Measurements from ENCODE around the gene TBC1D9B.
A peak's percentile ranks its signal among the peaks of the same experiment; 100 is the strongest.

The TBC1D9B gene

GRCh38 chr5:179926657-179927056 is 19.0 kb upstream of the TBC1D9B start:
- H3K9me3 ChIP-seq (ENCODE audit: insufficient read depth, low read length), result 0 out of 2 replicates have a peak, but pooled peaks cover 3% of the 10 kb centered on the region
- H3K36me3 ChIP-seq (replicated peaks; ENCODE audit: low read depth, low read length), result peaks cover 3% of the 10 kb centered on the region
- H3K4me2 ChIP-seq (ENCODE audit: low read length), result no peak overlapping the region
- H3K27ac ChIP-seq (ENCODE audit: low read length), result no peak overlapping the region
- H3K4me1 ChIP-seq (ENCODE audit: low read length), result peaks cover 13% of the 10 kb centered on the region
- H3K4me3 ChIP-seq (ENCODE audit: low read length), result no peak overlapping the region
- H3K27me3 ChIP-seq (ENCODE audit: low read depth, low read length), result no peaks in the 10 kb centered on the region
- H4K20me1 ChIP-seq (ENCODE audit: insufficient read depth, low read length), result no peaks in the 10 kb centered on the region
- TF ChIP-seq, protein P1, sequence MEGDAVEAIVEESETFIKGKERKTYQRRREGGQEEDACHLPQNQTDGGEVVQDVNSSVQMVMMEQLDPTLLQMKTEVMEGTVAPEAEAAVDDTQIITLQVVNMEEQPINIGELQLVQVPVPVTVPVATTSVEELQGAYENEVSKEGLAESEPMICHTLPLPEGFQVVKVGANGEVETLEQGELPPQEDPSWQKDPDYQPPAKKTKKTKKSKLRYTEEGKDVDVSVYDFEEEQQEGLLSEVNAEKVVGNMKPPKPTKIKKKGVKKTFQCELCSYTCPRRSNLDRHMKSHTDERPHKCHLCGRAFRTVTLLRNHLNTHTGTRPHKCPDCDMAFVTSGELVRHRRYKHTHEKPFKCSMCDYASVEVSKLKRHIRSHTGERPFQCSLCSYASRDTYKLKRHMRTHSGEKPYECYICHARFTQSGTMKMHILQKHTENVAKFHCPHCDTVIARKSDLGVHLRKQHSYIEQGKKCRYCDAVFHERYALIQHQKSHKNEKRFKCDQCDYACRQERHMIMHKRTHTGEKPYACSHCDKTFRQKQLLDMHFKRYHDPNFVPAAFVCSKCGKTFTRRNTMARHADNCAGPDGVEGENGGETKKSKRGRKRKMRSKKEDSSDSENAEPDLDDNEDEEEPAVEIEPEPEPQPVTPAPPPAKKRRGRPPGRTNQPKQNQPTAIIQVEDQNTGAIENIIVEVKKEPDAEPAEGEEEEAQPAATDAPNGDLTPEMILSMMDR (IDR thresholded peaks at IDR 0.05; ENCODE audit: low read depth, low read length), result no peak
- TF ChIP-seq EZH2phosphoT487 (IDR thresholded peaks at IDR 0.05; ENCODE audit: low read depth), result no peak
- no peak overlapping the region for H2AFZ ChIP-seq (ENCODE audit: low read depth, low read length)
- no peak overlapping the region for H3K9ac ChIP-seq (ENCODE audit: low read length)
- H3K79me2 ChIP-seq (ENCODE audit: low read length), result no peaks in the 10 kb centered on the region

- Histone ChIP-seq H3K36me3 (replicated peaks; ENCODE audit: low read depth, low read length) (peaks cover 3% of the 10 kb centered on the region), H3K79me2 (ENCODE audit: low read length) (no peaks in the 10 kb centered on the region), H3K4me3 (ENCODE audit: low read length) (peak overlapping the region; percentile 36), H3K27me3 (ENCODE audit: low read depth, low read length) (no peaks in the 10 kb centered on the region), H3K27ac (ENCODE audit: low read length) (peak overlapping the region; percentile 76), H3K4me1 (ENCODE audit: low read length) (peaks cover 18% of the 10 kb centered on the region), H3K4me2 (ENCODE audit: low read length) (peak overlapping the region; percentile 46), H2AFZ (ENCODE audit: low read depth, low read length) (peak overlapping the region; percentile 53), H3K9ac (ENCODE audit: low read length) (peak overlapping the region; percentile 38; the same call in 1 of the 2 replicates), H3K9me3 (ENCODE audit: insufficient read depth, low read length) (0 out of 2 replicates have a peak, but pooled peaks cover 3% of the 10 kb centered on the region), H4K20me1 (ENCODE audit: insufficient read depth, low read length) (no peaks in the 10 kb centered on the region)
- no peak for TF ChIP-seq EZH2phosphoT487 (IDR thresholded peaks at IDR 0.05; ENCODE audit: low read depth)
- TF ChIP-seq, protein P1 (IDR thresholded peaks at IDR 0.05; ENCODE audit: low read depth, low read length), result no peak
Observed at GRCh38 chr5:179923436-179923835, 15.7 kb upstream of the TBC1D9B start.

DNA sequence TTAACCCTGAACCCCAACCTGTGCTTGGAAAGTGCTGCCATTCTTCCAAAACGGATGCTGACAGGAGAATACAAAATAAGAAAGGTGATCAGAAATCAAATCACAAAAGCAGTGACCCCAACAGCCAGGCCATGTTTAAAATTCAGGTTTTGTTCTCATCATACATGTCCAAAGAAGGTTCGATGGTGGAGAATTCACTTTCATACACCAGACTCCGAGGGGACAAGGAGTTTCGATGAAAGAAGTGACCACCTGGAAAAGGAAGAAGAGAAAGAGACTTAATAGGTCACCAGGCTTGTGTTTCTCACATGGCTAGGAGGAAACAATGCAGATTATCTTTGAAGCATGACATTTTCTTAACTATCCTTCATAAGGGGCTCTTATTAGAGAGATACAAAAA is 12.5 kb upstream of the TBC1D9B start:
- Histone ChIP-seq H3K27me3 (ENCODE audit: low read depth, low read length) (no peaks in the 10 kb centered on the region), H4K20me1 (ENCODE audit: insufficient read depth, low read length) (no peaks in the 10 kb centered on the region), H3K27ac (ENCODE audit: low read length) (no peak overlapping the region), H3K9ac (ENCODE audit: low read length) (no peak overlapping the region), H3K79me2 (ENCODE audit: low read length) (no peaks in the 10 kb centered on the region), H3K36me3 (replicated peaks; ENCODE audit: low read depth, low read length) (peaks cover 3% of the 10 kb centered on the region), H3K9me3 (ENCODE audit: insufficient read depth, low read length) (0 out of 2 replicates have a peak, but pooled peaks cover 3% of the 10 kb centered on the region), H3K4me2 (ENCODE audit: low read length) (no peak overlapping the region), H2AFZ (ENCODE audit: low read depth, low read length) (no peak overlapping the region), H3K4me1 (ENCODE audit: low read length) (peaks cover 47% of the 10 kb centered on the region), H3K4me3 (ENCODE audit: low read length) (no peak overlapping the region)
- TF ChIP-seq, protein P1 (IDR thresholded peaks at IDR 0.05; ENCODE audit: low read depth, low read length), result no peak
- no peak for TF ChIP-seq EZH2phosphoT487 (IDR thresholded peaks at IDR 0.05; ENCODE audit: low read depth)

DNA sequence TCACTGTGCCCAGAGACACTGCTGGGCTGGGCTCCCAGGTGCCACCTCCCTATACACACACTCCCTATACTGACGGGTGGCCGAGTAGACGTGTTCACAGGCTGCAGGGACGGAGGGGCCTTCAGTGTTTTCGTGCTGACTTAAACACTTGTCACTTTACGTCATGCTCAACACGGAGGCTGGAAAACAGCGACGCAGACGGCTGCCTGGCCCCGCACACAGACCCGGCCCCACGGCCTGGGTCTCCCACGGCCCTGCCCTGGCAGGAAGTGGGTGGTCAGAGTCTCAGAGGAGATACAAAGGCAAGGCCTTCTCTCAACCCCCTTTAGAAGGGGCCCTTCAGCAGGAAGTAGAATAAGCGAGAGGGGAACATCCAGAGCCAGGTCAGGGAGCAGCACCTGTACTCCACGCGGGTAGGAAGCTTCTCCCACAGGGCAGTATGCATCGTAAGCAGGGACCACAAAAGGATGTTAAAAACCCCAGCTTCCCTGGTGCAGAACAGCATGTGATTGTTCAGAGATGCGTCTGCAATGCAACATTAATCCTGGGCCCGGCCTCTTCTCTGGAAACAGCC is 11.9 kb upstream of the TBC1D9B start:
- Histone ChIP-seq H3K27ac (ENCODE audit: low read length) (no peak overlapping the region), H3K4me3 (ENCODE audit: low read length) (no peak overlapping the region), H2AFZ (ENCODE audit: low read depth, low read length) (no peak overlapping the region), H4K20me1 (ENCODE audit: insufficient read depth, low read length) (no peaks in the 10 kb centered on the region), H3K9ac (ENCODE audit: low read length) (no peak overlapping the region), H3K79me2 (ENCODE audit: low read length) (no peaks in the 10 kb centered on the region), H3K9me3 (ENCODE audit: insufficient read depth, low read length) (0 out of 2 replicates have a peak, but pooled peaks cover 3% of the 10 kb centered on the region), H3K36me3 (replicated peaks; ENCODE audit: low read depth, low read length) (peaks cover 3% of the 10 kb centered on the region), H3K4me2 (ENCODE audit: low read length) (no peak overlapping the region), H3K4me1 (ENCODE audit: low read length) (peaks cover 49% of the 10 kb centered on the region), H3K27me3 (ENCODE audit: low read depth, low read length) (no peaks in the 10 kb centered on the region)
- TF ChIP-seq, protein P1 (IDR thresholded peaks at IDR 0.05; ENCODE audit: low read depth, low read length), result no peak
- TF ChIP-seq EZH2phosphoT487 (IDR thresholded peaks at IDR 0.05; ENCODE audit: low read depth), result no peak
